Measurements from ENCODE around the gene GPR85. TPM values are rescaled to one million over a fixed set of nuclear protein-coding genes. Genes with fewer than 3 reads are reported as not detected.

GPR85 gene
- total and polyA plus RNA-seq, 2 of the 4 experiments (the other 2 are of a cell fraction) = 1.7 to 5.4 TPM

GRCh38 chr7:113128031-113128430 is 41.4 kb upstream of the GPR85 start:
- Histone ChIP-seq H3K9ac (ENCODE audit: low read depth, low read length) (no peak overlapping the region), H2AFZ (replicated peaks; ENCODE audit: low read length, poor library complexity) (peak overlapping the region; percentile 46), H2AK5ac (ENCODE audit: low read depth, low read length) (no peak overlapping the region), H3K4me3 (ENCODE audit: insufficient read depth, low read depth, low read length) (no peak overlapping the region), H2BK15ac (ENCODE audit: low read depth, low read length) (no peak overlapping the region), H3K36me3 (ENCODE audit: control insufficient read depth, insufficient read depth, low read length) (no peaks in the 10 kb centered on the region), H4K91ac (ENCODE audit: insufficient read depth, low read depth, low read length) (no peak overlapping the region), H3K14ac (replicated peaks; ENCODE audit: low read depth, low read length) (no peak overlapping the region), H4K5ac (ENCODE audit: low read depth, low read length) (no peak overlapping the region), H4K20me1 (ENCODE audit: insufficient read depth, low read length) (no peaks in the 10 kb centered on the region), H3K23ac (ENCODE audit: low read depth, low read length) (no peak overlapping the region), H3K4ac (ENCODE audit: low read depth, low read length) (no peak overlapping the region), H3K56ac (ENCODE audit: extremely low read depth, insufficient read depth, low read length) (no peak overlapping the region), H2AK9ac (replicated peaks; ENCODE audit: low read depth, low read length, poor library complexity) (no peak overlapping the region), H3K9me3 (ENCODE audit: control insufficient read depth, insufficient read depth, low read length) (no peaks in the 10 kb centered on the region), H3K18ac (ENCODE audit: low read depth, low read length) (no peak overlapping the region), H3K27ac (ENCODE audit: insufficient read depth, low read length) (no peak overlapping the region), H3K79me1 (ENCODE audit: low read depth in 1 of 2, low read length in 2 of 2) (no peaks in the 10 kb centered on the region), H2BK5ac (ENCODE audit: low read depth, low read length, poor library complexity, severe bottlenecking) (no peak overlapping the region), H2BK120ac (ENCODE audit: low read depth, low read length) (no peak overlapping the region), H3K27me3 (ENCODE audit: control insufficient read depth, insufficient read depth, low read length) (no peaks in the 10 kb centered on the region), H3K4me1 (ENCODE audit: control insufficient read depth, insufficient read depth, low read length) (no peaks in the 10 kb centered on the region; the same call in 1 of the 2 replicates), H3K9me1 (ENCODE audit: insufficient read depth, low read length) (no peaks in the 10 kb centered on the region), H3K4me2 (ENCODE audit: low read depth, low read length) (no peak overlapping the region), H4K8ac (ENCODE audit: low read depth in 2 of 2, low read length in 2 of 2) (no peak overlapping the region), H2BK20ac (ENCODE audit: low read depth, low read length) (no peak overlapping the region)
- POLR2A ChIA-PET (ENCODE audit: unreplicated experiment) = no interaction called here
- peak; percentile 42 for DNase-seq
- dilution Hi-C loops (cut with HindIII; ENCODE audit: low sequenced_read_pairs, unreplicated experiment) = no loop called here
- CTCF ChIA-PET = no interaction called here
- WGBS, 2 experiments (ENCODE audit: extremely low coverage in 2 of 2, insufficient read length in 1 of 2) = no CpG with 5 or more reads among the region's 1 CpG
- in situ Hi-C loops (cut with MboI; ENCODE audit: low sequenced_read_pairs) = no loop called here
- no peak for ATAC-seq (ENCODE audit: low read depth)
- TF ChIP-seq BHLHE40 (IDR thresholded peaks at IDR 0.05; ENCODE audit: low read depth, low read length) (no peak), SMC3 (IDR thresholded peaks at IDR 0.05; ENCODE audit: low read depth, low read length) (no peak), CHD1 (IDR thresholded peaks at IDR 0.05; ENCODE audit: low read depth, low read length) (no peak), MXI1 (IDR thresholded peaks at IDR 0.05; ENCODE audit: borderline replicate concordance, low read depth, low read length) (no peak), ELK1 (IDR thresholded peaks at IDR 0.05; ENCODE audit: borderline replicate concordance, low read depth, low read length) (no peak), USF2 (IDR thresholded peaks at IDR 0.05; ENCODE audit: low read depth, low read length) (no peak), FOS (IDR thresholded peaks at IDR 0.05; ENCODE audit: low read depth, low read length) (no peak), RAD21 (IDR thresholded peaks at IDR 0.05; ENCODE audit: low read length) (no peak)
- intact Hi-C loops (cut with micrococcal nuclease) = no loop called here
- BruUV-seq (replicated peaks) = no TSS peak

All from IMR-90 (cell line).